Panc1 (cell line): ENCODE measurements around the gene EHD1. TPM values are rescaled to one million over a fixed set of nuclear protein-coding genes. Genes with fewer than 3 reads are reported as not detected.

ENCODE experiments used
- ATAC-seq: fragments of 200-7000 bp; cut with Tn5 transposase; 2 replicates; pipeline ENCODE4 v1.9.1; 2020; ENCODE audit warnings: mild to moderate bottlenecking, moderate library complexity
- BruUV-seq: library from RNA; stranded (reverse); fragments of 400-500 nt; replicated peaks from 2 replicates; lab custom pipeline; 2021; lab: Mats Ljungman, UMichigan
- CTCF ChIA-PET: fragments of 300-600 bp; sonication (Branson Sonifier 250); formaldehyde crosslinking; loops from one replicate; lab custom pipeline; 2022; ENCODE audit warnings: antibody characterized with exemption; lab: Charles Lee
- POLR2A ChIA-PET: fragments of 300-600 bp; sonication (Branson Sonifier 250); formaldehyde crosslinking; loops from one replicate; lab custom pipeline; 2022; ENCODE audit warnings: antibody characterized with exemption; lab: Charles Lee
- DNase-seq: peaks from one replicate; pipeline ENCODE4 v3.0.0-alpha.2; 2010; ENCODE audit warnings: low read depth, low spot score
- H3K27ac ChIP-seq: 2 replicates; pipeline ENCODE4 v1.5.1; 2011; ENCODE audit warnings: mild to moderate bottlenecking, low read length, inconsistent platforms
- H3K27me3 ChIP-seq: fragments of 200-500 bp; sonication (Bioruptor generic); 2 replicates; pipeline ENCODE4 v1.6.0; 2014; ENCODE audit warnings: low read length, inconsistent platforms; ENCODE audit not compliant: control insufficient read depth, insufficient read depth
- H3K36me3 ChIP-seq: fragments of 200-500 bp; sonication (Bioruptor generic); 2 replicates; pipeline ENCODE4 v1.5.1; 2014; ENCODE audit warnings: inconsistent platforms, mild to moderate bottlenecking, low read length, moderate library complexity; ENCODE audit not compliant: control insufficient read depth, insufficient read depth
- H3K4me1 ChIP-seq: 2 replicates; pipeline ENCODE4 v1.5.1; 2011; ENCODE audit warnings: inconsistent platforms, mild to moderate bottlenecking, low read length, moderate library complexity; ENCODE audit not compliant: control insufficient read depth, insufficient read depth
- H3K4me3 ChIP-seq, 2 experiments: 2 replicates each; pipeline ENCODE4 v1.5.1; 2011 to 2012; ENCODE audit warnings: low read depth in 2 of 2, low read length in 2 of 2, mild to moderate bottlenecking in 2 of 2, inconsistent platforms in 1 of 2, moderate library complexity in 1 of 2
- H3K9me3 ChIP-seq: fragments of 200-500 bp; sonication (Bioruptor generic); 2 replicates; pipeline ENCODE4 v1.5.1; 2014; ENCODE audit warnings: low read depth, mild to moderate bottlenecking, inconsistent platforms, low read length, moderate library complexity; ENCODE audit not compliant: control insufficient read depth, insufficient read depth
- REST ChIP-seq, 2 experiments: IDR thresholded peaks; 2 replicates each; pipeline ENCODE4 v1.6.1; 2011 to 2012; ENCODE audit warnings: low read depth in 2 of 2, control low read depth in 1 of 2, low read length in 1 of 2, mild to moderate bottlenecking in 1 of 2, moderate library complexity in 1 of 2; ENCODE audit not compliant: insufficient read depth in 1 of 2
- TCF7L2 ChIP-seq: IDR thresholded peaks from 2 replicates; pipeline ENCODE4 v1.6.1; 2011; ENCODE audit warnings: mild to moderate bottlenecking, low read depth, low read length, inconsistent platforms
- in situ Hi-C: cut with HindIII; loops from 2 replicates; pipeline ENCODE4 v1.10.0; 2016; ENCODE audit warnings: low sequenced_read_pairs, low pct_unique_long_range_greater_than_20kb
- intact Hi-C: fragments of 100-400 bp; cut with micrococcal nuclease; formaldehyde crosslinking; loops from one replicate; pipeline ENCODE4 v1.10.0; 2022; ENCODE audit not compliant: unreplicated experiment
- total RNA-seq: library from RNA; stranded (reverse); gene quantifications from one replicate; pipeline ENCODE4 v1.2.1, GENCODE V29; 2021; ENCODE audit not compliant: unreplicated experiment
- TF ChIP-seq, protein P1 (sequence below): fragments of 450-650 bp; IDR thresholded peaks from 2 replicates; pipeline ENCODE4 v1.5.1; 2017; ENCODE audit warnings: mild to moderate bottlenecking

Gene EHD1
- total RNA-seq, 1 experiment from 2014 or later: 186 TPM

DNA sequence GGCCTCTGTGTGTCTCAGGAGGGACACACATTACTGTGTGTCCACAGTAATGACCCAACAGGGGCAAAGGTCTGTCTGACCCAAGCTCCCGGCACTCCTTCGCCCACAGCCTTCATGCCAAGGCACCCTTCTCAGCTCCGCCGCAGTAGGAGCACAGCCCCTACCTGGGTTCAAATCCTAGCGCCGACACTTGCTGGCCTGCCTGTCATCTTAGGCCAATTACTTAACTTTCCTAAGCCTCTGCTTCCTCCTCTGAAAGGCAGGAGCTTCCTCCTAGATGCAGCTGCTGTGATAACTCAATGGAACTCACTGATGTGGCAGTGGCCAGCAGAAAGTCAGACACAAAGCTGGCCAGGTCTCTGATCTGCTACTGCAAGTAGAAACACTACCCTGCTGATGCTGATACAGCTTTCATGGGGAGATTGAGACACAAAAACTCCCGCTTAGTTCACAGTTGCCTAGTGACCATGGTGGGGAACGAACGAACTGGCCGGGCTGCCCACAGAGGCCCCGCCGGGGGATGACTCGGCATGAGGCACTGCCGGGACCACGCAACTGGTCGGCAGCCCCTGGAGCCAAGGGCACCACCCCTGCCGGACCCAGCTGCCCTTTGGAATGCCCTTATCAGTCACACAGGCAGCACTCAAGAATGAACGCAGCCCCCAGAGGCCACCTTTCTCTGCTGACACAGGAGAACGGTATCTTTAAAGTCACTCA, 8.1 kb downstream of the EHD1 start:
- POLR2A ChIA-PET: no interaction called here
- in situ Hi-C loops (no loop called here), intact Hi-C loops (no loop called here)
- Histone ChIP-seq H3K4me1 (peaks cover 81% of the 10 kb centered on the region), H3K36me3 (peaks cover 9% of the 10 kb centered on the region), H3K4me3 (peak overlapping the region in 1 of 2 experiments; percentile 31; a peak in 2 of 4 replicates), H3K27me3 (no peaks in the 10 kb centered on the region), H3K9me3 (no peaks in the 10 kb centered on the region), H3K27ac (peak overlapping the region; percentile 83)
- DNase-seq (no peak), ATAC-seq (peak; percentile 15)
- TF ChIP-seq, protein P1, sequence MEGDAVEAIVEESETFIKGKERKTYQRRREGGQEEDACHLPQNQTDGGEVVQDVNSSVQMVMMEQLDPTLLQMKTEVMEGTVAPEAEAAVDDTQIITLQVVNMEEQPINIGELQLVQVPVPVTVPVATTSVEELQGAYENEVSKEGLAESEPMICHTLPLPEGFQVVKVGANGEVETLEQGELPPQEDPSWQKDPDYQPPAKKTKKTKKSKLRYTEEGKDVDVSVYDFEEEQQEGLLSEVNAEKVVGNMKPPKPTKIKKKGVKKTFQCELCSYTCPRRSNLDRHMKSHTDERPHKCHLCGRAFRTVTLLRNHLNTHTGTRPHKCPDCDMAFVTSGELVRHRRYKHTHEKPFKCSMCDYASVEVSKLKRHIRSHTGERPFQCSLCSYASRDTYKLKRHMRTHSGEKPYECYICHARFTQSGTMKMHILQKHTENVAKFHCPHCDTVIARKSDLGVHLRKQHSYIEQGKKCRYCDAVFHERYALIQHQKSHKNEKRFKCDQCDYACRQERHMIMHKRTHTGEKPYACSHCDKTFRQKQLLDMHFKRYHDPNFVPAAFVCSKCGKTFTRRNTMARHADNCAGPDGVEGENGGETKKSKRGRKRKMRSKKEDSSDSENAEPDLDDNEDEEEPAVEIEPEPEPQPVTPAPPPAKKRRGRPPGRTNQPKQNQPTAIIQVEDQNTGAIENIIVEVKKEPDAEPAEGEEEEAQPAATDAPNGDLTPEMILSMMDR: peak; percentile 56
- no peak for TF ChIP-seq TCF7L2
- BruUV-seq: no TSS peak
- CTCF ChIA-PET: interaction anchor here (0.9 kb wide), 1 partner anchor 92 kb away, joined by 3 read pairs; the partner anchor contains the start of gene SF1

DNA sequence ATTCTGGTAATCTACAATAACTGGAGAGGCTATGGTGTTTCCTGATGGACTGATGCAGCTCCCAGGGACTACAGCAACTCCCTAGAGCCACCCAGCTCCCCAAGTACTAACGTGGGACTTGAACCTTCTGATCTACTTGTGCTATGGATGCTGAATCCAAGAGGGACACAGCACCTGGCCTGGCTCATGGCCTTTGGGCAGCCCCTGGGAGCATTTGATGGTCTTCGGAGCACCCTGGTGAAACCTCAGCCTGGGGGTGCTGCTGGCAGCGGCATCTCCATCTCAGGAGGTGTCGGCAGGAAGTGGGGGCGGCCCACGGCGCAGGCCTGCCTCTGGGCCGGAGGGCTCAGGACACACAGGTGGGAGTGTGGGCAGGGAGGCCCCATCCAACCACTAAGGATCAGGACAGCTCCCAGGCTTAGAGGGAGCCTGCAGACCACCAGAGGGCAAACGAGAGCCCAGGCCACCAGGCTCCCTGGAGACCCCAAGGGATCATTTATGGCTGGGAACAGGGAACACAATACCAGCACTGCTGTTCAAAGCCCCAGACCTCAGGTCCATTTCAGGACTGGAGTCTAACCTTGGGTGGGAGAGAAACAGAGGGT, 8.7 kb downstream of the EHD1 start:
- peak; percentile 61 for ATAC-seq
- in situ Hi-C loops: no loop called here
- H3K9me3 ChIP-seq: no peaks in the 10 kb centered on the region
- no TSS peak for BruUV-seq
- intact Hi-C loops: no loop called here
- peak overlapping the region in 1 of 2 experiments; percentile 31; a peak in 1 of 4 replicates for H3K4me3 ChIP-seq
- H3K36me3 ChIP-seq: peaks cover 9% of the 10 kb centered on the region
- peak overlapping the region; percentile 83 for H3K27ac ChIP-seq
- ChIA-PET POLR2A (interaction anchor here (0.6 kb wide), 2 partner anchors 29 to 31 kb away, joined by 4 to 19 read pairs; no protein-coding TSS in a partner anchor), CTCF (interaction anchor here (0.6 to 1.1 kb wide), 7 partner anchors 9 to 406 kb away, joined by 3 to 12 read pairs (median 4); partner anchors contain the start of gene SF1)
- TF ChIP-seq REST (IDR thresholded peaks at IDR 0.05; ENCODE audit: insufficient read depth in 1 of 2, low read depth in 2 of 2, low read length in 1 of 2): no peak
- TF ChIP-seq, protein P1: peak; percentile 87; the same call in 1 of the 2 replicates
- DNase-seq: no peak
- peaks cover 81% of the 10 kb centered on the region for H3K4me1 ChIP-seq
- H3K27me3 ChIP-seq: no peaks in the 10 kb centered on the region
